ENCODE results near the gene ARID2. TPM values are rescaled to one million over a fixed set of nuclear protein-coding genes. Genes with fewer than 3 reads are reported as not detected.

The ARID2 gene
- total and polyA plus RNA-seq, 10 of the 15 experiments (the other 5 are each of a cell fraction or from before 2014, with no cell fraction given): 9.2 to 29.8 (median 20.3) TPM

- no peaks in the 10 kb centered on the region for H3K9me3 ChIP-seq (replicated peaks; ENCODE audit: control insufficient read depth, insufficient read depth, low read length)
- H3K36me3 ChIP-seq (ENCODE audit: control insufficient read depth in 2 of 2, insufficient read depth in 2 of 2, low read length in 1 of 2): peaks cover 1 to 5% of the 10 kb centered on the region in 2 experiments; a peak in 2 of 4 replicates
- in situ Hi-C loops (cut with MboI): no loop called here
- no peak overlapping the region for H3K27ac ChIP-seq (ENCODE audit: control insufficient read depth, insufficient read depth)
- H3K9ac ChIP-seq (ENCODE audit: control insufficient read depth, insufficient read depth, low read length): no peak overlapping the region
- SMC1A ChIA-PET (ENCODE audit: uncharacterized antibody, unreplicated experiment): interaction anchor here (0.9 kb wide), 1 partner anchor 38 kb away, joined by 3 read pairs; no protein-coding TSS in a partner anchor
- H3K27me3 ChIP-seq (replicated peaks in 1 of 2; ENCODE audit: control insufficient read depth in 2 of 2, insufficient read depth in 2 of 2, low read length in 1 of 2): no peaks in the 10 kb centered on the region
- no peaks in the 10 kb centered on the region for H4K20me1 ChIP-seq (ENCODE audit: control insufficient read depth, insufficient read depth)
- H3K79me2 ChIP-seq (ENCODE audit: control insufficient read depth, insufficient read depth, low read length): no peaks in the 10 kb centered on the region
- CTCF ChIA-PET: interaction anchor here (0.6 to 1.0 kb wide), 4 partner anchors 9 to 602 kb away, joined by 3 to 4 read pairs (median 3); no protein-coding TSS in a partner anchor
- DNase-seq (ENCODE audit: low read depth, low spot score) (no peak), ATAC-seq (no peak), FAIRE-seq (no peak)
- POLR2A ChIA-PET: no interaction called here
- TF ChIP-seq POU2F2 (IDR thresholded peaks at IDR 0.05; ENCODE audit: borderline replicate concordance, low read depth, low read length): no peak
- TF ChIP-seq, protein P1, sequence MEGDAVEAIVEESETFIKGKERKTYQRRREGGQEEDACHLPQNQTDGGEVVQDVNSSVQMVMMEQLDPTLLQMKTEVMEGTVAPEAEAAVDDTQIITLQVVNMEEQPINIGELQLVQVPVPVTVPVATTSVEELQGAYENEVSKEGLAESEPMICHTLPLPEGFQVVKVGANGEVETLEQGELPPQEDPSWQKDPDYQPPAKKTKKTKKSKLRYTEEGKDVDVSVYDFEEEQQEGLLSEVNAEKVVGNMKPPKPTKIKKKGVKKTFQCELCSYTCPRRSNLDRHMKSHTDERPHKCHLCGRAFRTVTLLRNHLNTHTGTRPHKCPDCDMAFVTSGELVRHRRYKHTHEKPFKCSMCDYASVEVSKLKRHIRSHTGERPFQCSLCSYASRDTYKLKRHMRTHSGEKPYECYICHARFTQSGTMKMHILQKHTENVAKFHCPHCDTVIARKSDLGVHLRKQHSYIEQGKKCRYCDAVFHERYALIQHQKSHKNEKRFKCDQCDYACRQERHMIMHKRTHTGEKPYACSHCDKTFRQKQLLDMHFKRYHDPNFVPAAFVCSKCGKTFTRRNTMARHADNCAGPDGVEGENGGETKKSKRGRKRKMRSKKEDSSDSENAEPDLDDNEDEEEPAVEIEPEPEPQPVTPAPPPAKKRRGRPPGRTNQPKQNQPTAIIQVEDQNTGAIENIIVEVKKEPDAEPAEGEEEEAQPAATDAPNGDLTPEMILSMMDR (IDR thresholded peaks at IDR 0.05 in 2 of 3, conservative IDR thresholded peaks at IDR 0.05 in 1 of 3; ENCODE audit: control insufficient read depth in 2 of 3, extremely low read depth in 1 of 3, insufficient read depth in 1 of 3, low read depth in 3 of 3, low read length in 3 of 3): no peak
- TF ChIP-seq TBL1XR1 (IDR thresholded peaks at IDR 0.05; ENCODE audit: low read depth, low read length): no peak
- TF ChIP-seq, protein P2, sequence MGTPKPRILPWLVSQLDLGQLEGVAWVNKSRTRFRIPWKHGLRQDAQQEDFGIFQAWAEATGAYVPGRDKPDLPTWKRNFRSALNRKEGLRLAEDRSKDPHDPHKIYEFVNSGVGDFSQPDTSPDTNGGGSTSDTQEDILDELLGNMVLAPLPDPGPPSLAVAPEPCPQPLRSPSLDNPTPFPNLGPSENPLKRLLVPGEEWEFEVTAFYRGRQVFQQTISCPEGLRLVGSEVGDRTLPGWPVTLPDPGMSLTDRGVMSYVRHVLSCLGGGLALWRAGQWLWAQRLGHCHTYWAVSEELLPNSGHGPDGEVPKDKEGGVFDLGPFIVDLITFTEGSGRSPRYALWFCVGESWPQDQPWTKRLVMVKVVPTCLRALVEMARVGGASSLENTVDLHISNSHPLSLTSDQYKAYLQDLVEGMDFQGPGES (IDR thresholded peaks at IDR 0.05): no peak
- TF ChIP-seq, protein P3, sequence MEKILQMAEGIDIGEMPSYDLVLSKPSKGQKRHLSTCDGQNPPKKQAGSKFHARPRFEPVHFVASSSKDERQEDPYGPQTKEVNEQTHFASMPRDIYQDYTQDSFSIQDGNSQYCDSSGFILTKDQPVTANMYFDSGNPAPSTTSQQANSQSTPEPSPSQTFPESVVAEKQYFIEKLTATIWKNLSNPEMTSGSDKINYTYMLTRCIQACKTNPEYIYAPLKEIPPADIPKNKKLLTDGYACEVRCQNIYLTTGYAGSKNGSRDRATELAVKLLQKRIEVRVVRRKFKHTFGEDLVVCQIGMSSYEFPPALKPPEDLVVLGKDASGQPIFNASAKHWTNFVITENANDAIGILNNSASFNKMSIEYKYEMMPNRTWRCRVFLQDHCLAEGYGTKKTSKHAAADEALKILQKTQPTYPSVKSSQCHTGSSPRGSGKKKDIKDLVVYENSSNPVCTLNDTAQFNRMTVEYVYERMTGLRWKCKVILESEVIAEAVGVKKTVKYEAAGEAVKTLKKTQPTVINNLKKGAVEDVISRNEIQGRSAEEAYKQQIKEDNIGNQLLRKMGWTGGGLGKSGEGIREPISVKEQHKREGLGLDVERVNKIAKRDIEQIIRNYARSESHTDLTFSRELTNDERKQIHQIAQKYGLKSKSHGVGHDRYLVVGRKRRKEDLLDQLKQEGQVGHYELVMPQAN (conservative IDR thresholded peaks at IDR 0.05): no peak
- TF ChIP-seq SUPT20H (IDR thresholded peaks at IDR 0.05; ENCODE audit: borderline replicate concordance, control insufficient read depth, low read depth, low read length): no peak
- no peak for TF ChIP-seq CHD1 (IDR thresholded peaks at IDR 0.05; ENCODE audit: low read depth, low read length)
- no peaks in the 10 kb centered on the region for H3K4me1 ChIP-seq (ENCODE audit: control insufficient read depth, insufficient read depth, low read length)
- RAD21 ChIA-PET (ENCODE audit: unreplicated experiment): no interaction called here
- H2AFZ ChIP-seq (ENCODE audit: control insufficient read depth, low read depth, low read length): no peak overlapping the region
- 91% methylated on average over 2 of the region's 2 CpGs for WGBS (ENCODE audit: insufficient coverage, insufficient replicate concordance, low lambda C conversion rate, missing lambda C conversion rate)
- no peak overlapping the region for H3K4me3 ChIP-seq
- intact Hi-C loops (cut with micrococcal nuclease; ENCODE audit: unreplicated experiment): no loop called here
- no peak overlapping the region for H3K4me2 ChIP-seq (ENCODE audit: control insufficient read depth, insufficient read depth)
- no TSS peak for BruUV-seq (replicated peaks)
These were observed 133.8 kb downstream of the ARID2 start for GRCh38 chr12:45863332-45863731.
